GM19468 (cell line): Measurements from ENCODE around the gene NYNRIN.
"Not testable (repeated sequence)": the region's sequence is repeated elsewhere in the genome, so short reads cannot be mapped to it uniquely, and the experiment has no call there.

Experiments
- ATAC-seq: cut with Tn5 transposase; IDR thresholded peaks from one replicate; pipeline ENCODE4 v1.9.1; 2021; ENCODE audit warnings: mild to moderate bottlenecking, moderate library complexity, moderate number of reproducible peaks; ENCODE audit not compliant: unreplicated experiment; ENCODE audit errors: extremely low read depth

NYNRIN gene

DNA sequence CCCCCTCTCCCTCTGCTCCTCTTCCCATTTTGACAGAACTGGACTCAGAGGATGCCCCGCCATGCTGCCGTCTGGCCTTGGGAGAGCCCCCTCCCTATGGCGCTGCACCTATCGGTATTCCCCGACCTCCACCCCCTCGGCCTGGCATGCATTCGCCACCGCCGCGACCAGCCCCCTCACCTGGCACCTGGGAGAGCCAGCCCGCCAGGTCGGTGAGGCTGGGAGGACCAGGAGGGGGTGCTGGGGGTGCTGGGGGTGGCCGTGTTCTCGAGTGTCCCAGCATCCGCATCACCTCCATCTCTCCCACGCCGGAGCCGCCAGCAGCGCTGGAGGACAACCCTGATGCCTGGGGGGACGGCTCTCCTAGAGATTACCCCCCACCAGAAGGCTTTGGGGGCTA, 29.3 kb upstream of the NYNRIN start:
- ATAC-seq, result no peak

DNA sequence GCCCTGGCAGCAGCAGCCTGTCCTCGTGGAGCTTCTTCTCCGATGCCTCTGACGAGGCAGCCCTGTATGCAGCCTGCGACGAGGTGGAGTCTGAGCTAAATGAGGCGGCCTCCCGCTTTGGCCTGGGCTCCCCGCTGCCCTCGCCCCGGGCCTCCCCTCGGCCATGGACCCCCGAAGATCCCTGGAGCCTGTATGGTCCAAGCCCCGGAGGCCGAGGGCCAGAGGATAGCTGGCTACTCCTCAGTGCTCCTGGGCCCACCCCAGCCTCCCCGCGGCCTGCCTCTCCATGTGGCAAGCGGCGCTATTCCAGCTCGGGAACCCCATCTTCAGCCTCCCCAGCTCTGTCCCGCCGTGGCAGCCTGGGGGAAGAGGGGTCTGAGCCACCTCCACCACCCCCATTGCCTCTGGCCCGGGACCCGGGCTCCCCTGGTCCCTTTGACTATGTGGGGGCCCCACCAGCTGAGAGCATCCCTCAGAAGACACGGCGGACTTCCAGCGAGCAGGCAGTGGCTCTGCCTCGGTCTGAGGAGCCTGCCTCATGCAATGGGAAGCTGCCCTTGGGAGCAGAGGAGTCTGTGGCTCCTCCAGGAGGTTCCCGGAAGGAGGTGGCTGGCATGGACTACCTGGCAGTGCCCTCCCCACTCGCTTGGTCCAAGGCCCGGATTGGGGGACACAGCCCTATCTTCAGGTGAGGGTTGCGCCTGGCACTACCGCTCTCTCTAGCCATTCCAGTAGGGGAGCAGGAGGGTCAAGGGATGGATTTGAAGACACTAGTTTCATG, 28.7 kb upstream of the NYNRIN start:
- no peak for ATAC-seq

GRCh38 chr14:24370748-24371147, 28.1 kb upstream of the NYNRIN start:
- ATAC-seq, result no peak

GRCh38 chr14:24371605-24372004, 27.2 kb upstream of the NYNRIN start:
- not testable (repeated sequence) for ATAC-seq

DNA sequence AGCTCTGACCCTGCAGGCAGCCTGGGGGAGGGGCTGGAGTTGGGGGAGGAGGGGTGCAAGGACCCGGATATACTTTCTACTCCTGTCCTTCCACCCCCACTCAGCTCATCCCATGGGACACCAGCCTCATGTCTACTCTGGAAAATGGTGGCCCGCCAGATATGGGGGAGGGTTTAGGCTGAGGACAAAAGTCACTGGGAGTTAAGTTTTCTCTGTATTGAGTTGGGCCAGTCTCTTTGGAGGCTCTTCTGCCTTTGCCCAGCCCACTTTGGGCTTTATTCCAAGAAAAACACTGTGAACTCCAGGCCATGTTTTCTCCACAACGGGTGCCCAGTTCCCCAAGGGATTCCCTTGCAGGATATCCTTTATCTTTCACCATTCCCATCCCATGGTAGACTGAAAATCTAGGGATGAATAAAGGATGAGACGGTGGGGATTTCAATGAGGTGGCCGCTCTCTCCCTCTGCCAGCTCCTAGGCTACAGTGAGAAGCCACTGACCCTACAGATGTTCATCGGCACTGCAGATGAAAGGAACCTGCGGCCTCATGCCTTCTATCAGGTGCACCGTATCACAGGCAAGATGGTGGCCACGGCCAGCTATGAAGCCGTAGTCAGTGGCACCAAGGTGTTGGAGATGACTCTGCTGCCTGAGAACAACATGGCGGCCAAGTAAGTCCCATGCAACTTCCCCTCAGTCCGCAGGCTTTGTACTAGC, 25.9 kb upstream of the NYNRIN start:
- ATAC-seq, result no peak

- no peak for ATAC-seq
Measured at GRCh38 chr14:24376448-24377070, 22.2 kb upstream of the NYNRIN start.

DNA sequence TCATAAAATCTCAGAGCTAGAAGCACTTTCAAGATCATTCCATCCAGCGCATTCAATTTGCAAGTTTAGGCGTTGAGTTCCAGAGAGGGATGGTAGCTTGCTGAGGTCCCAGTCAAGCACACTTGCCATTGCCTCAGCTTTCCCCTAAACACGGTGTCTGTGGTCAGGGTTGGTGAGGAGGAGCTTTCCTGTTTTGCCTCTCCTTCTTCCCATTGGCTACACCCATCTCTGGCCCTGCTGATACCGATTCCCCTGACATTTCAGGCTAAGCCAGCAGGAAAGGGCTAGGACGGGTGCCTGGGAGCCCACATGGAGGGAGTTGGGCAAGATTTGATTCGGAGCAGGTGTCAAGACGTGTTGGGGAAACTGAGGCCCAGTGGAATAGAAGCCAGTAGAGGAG, 21.7 kb upstream of the NYNRIN start:
- no peak for ATAC-seq

- ATAC-seq, result no peak
Measured at GRCh38 chr14:24377657-24378056, 21.1 kb upstream of the NYNRIN start.

GRCh38 chr14:24378327-24378726, 20.5 kb upstream of the NYNRIN start:
- ATAC-seq, result no peak

DNA sequence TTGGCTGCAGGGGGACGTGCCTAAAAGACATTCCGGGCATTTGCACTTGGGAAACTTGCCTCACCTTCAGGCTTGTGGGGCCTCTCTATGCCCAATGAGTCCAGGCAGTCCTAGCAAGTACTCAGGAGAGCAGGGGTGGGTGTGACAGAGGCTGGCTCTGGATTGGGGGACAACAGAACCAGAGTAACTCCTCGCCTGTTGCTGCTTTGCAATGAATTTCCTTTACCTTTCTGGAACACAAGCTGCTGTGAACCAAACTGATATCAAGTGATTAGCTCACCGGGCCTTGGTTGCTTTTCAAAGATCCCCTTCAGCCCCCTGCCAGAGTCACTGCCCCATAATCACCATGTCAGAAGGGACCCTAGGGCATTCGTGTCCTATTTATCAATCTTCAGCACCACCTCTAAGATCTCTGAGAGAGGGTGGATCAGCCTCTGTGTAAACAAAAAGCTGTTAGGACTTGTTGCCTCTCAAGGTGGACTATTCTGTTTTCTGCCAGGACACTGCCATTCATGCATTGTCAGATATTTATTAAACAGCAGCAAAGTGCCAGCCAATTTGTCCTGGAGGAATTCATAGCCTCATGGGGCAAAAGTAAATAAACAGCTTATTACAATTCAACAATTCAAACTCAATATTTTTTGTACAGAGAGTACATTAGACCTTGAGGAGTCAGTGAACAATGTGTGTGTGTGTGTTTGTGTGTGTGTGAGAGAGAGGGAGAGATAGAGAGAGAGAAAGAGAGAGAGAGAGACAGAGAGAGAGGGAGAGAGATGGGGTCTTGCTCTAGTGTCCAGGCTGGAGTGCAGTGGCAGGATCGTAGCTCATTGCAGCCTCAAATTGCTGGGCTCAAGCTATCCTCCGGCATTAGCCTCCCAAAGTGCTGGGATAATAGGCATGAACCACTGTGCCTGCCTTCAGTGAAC, 19.6 kb upstream of the NYNRIN start:
- ATAC-seq, result no peak

GRCh38 chr14:24379907-24380730, 18.7 kb upstream of the NYNRIN start:
- ATAC-seq, result no peak

- no peak for ATAC-seq
Measured at GRCh38 chr14:24381363-24382063, 17.3 kb upstream of the NYNRIN start.

DNA sequence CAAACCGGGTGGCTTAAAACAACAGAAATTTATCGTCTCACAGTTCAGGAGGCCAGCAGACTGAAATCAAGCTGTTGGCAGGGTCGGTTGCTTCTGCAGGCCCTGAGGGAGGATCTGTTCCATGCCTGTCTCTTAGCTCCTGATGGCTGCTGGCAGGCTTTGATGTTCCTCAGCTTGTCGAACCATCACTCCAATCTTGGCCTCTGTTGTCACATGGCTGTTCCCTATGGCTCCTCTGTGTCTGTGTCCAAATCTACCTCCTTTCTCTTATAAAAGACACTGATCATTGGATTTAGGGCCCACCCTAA, 16.8 kb upstream of the NYNRIN start:
- ATAC-seq, result no peak

DNA sequence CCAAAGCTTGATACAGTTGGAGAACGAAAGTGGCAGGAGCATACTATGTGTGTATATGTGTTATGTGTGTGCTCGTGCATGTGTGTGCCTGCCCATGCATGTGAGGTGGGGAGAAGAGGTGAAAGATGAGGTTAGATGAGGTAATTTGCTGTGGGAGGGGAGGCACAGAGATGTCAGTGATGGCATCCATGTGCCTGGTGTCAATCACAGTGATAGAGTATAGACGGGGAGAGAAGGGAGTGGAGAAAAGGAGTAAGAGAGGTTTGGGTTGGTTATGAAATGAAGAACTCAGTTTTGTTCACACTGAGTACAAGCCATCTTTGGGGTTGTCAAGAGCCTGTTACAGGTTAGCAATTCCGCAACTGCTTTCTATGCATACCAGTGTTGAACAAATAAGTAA, 14.6 kb upstream of the NYNRIN start:
- no peak for ATAC-seq

GRCh38 chr14:24385524-24385923, 13.3 kb upstream of the NYNRIN start:
- ATAC-seq, result no peak

GRCh38 chr14:24387009-24387345, 11.8 kb upstream of the NYNRIN start:
- no peak for ATAC-seq

GRCh38 chr14:24387579-24387978, 11.2 kb upstream of the NYNRIN start:
- not testable (repeated sequence) for ATAC-seq

GRCh38 chr14:24388474-24389179, 10.2 kb upstream of the NYNRIN start:
- no peak for ATAC-seq
